BLaER1 treated with 17β-estradiol and CSF1 and Interleukin-3, amounts not matched to agents 10 nM and 100 nM (cell line): ENCODE results near the gene SH3BP5.

Source experiments
- H3K27ac ChIP-seq, 11 experiments: shearing (Covaris generic); formaldehyde crosslinking; 2 replicates each; pipeline ENCODE4 v1.8.1; 2022
- H3K27me3 ChIP-seq, 11 experiments: shearing (Covaris generic); formaldehyde crosslinking; 2 replicates each; pipeline ENCODE4 v1.8.1; 2022
- H3K36me3 ChIP-seq, 11 experiments: shearing (Covaris generic); formaldehyde crosslinking; 2 replicates each; pipeline ENCODE4 v1.8.1; 2022
- H3K4me1 ChIP-seq, 10 experiments: shearing (Covaris generic); formaldehyde crosslinking; 2 replicates each; pipeline ENCODE4 v1.8.1; 2022
- H3K4me2 ChIP-seq, 11 experiments: shearing (Covaris generic); formaldehyde crosslinking; 2 replicates each; pipeline ENCODE4 v1.8.1; 2022
- H3K4me3 ChIP-seq, 10 experiments: shearing (Covaris generic); formaldehyde crosslinking; 2 replicates each; pipeline ENCODE4 v1.8.1; 2022
- H3K9ac ChIP-seq, 11 experiments: shearing (Covaris generic); formaldehyde crosslinking; 2 replicates each; pipeline ENCODE4 v1.8.1; 2022
- H3K9me3 ChIP-seq, 11 experiments: shearing (Covaris generic); formaldehyde crosslinking; replicated peaks in 1 of 11; 2 replicates each; pipeline ENCODE4 v1.8.1; 2022
- H4K20me1 ChIP-seq, 11 experiments: shearing (Covaris generic); formaldehyde crosslinking; 2 replicates each; pipeline ENCODE4 v1.8.1; 2022
- Cebpa-rat ChIP-seq, 11 experiments: shearing (Covaris generic); IDR thresholded peaks; 2 replicates each; pipeline ENCODE4 v1.8.1; 2022

SH3BP5 gene

DNA sequence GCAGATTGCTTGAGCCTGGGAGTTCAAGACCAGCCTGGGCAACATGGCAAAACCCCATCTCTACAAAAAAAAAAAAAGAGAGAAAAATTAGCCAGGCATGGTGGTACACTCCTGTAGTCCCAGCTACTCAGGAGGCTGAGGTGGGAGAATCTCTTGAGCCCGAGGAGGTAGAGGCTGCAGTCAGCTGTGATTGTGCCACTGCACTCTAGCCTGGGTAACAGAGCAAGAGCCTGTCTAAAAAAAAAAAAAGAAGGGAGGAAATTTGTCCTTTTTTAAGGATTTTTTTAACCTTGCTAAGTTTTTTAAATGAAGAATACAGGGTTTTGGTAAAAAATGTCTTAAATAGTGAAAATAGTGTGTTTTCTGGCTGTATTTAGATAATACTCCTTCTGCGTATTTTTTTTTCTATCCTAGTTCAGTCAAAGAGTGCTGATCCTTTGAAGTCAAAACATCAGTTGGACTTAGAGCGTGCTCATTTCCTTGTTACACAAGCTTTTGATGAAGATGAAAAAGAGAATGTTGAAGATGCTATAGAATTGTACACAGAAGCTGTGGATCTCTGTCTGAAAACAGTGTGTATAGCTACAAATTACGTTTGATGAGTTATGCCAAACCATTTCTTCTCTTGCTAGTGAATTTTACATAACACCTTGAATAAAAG is 115.2 kb downstream of the SH3BP5 start:
- Histone ChIP-seq H3K4me2 (no peak overlapping the region), H3K4me3 (no peak overlapping the region), H3K36me3 (peaks cover 85 to 98% (median 94%) of the 10 kb centered on the region in 11 experiments), H3K27me3 (no peaks in the 10 kb centered on the region), H3K9me3 (no peaks in the 10 kb centered on the region), H3K4me1 (peaks cover 7 to 25% (median 13%) of the 10 kb centered on the region in 10 experiments; a peak in 19 of 20 replicates), H4K20me1 (peaks cover 0 to 36% (median 0%) of the 10 kb centered on the region in 11 experiments; a peak in 4 of 22 replicates), H3K9ac (no peak overlapping the region), H3K27ac (no peak overlapping the region)
- TF ChIP-seq Cebpa-rat (IDR thresholded peaks at IDR 0.05), result no peak

DNA sequence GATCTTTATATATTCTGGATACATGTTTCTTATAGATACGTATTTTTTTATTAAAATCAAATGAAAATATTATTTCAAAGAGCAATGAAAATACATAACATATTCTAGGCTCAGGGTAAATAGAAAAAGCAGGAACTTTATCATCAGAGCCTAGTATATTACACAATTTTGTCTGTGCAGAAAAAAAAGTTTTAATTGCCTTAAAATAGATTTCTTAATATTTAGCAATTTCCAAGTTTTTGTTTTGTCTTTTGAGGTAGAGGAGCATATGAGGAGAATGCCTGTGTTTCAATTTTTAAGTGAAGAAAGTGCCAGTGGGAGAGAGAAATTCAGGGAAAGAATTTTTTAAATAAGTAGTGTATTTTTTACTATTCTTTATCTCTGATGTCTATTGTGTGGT is 115.9 kb downstream of the SH3BP5 start:
- peaks cover 7 to 25% (median 13%) of the 10 kb centered on the region in 10 experiments; a peak in 19 of 20 replicates for H3K4me1 ChIP-seq
- H4K20me1 ChIP-seq, result peaks cover 0 to 43% (median 2%) of the 10 kb centered on the region in 11 experiments; a peak in 6 of 22 replicates
- H3K4me2 ChIP-seq, result peak overlapping the region in 1 of 11 experiments; percentile 43; a peak in 1 of 22 replicates
- no peak overlapping the region for H3K9ac ChIP-seq
- H3K4me3 ChIP-seq, result no peak overlapping the region
- no peak for TF ChIP-seq Cebpa-rat (IDR thresholded peaks at IDR 0.05)
- no peaks in the 10 kb centered on the region for H3K9me3 ChIP-seq
- H3K27ac ChIP-seq, result no peak overlapping the region
- H3K36me3 ChIP-seq, result peaks cover 85 to 98% (median 94%) of the 10 kb centered on the region in 11 experiments
- H3K27me3 ChIP-seq, result no peaks in the 10 kb centered on the region

DNA sequence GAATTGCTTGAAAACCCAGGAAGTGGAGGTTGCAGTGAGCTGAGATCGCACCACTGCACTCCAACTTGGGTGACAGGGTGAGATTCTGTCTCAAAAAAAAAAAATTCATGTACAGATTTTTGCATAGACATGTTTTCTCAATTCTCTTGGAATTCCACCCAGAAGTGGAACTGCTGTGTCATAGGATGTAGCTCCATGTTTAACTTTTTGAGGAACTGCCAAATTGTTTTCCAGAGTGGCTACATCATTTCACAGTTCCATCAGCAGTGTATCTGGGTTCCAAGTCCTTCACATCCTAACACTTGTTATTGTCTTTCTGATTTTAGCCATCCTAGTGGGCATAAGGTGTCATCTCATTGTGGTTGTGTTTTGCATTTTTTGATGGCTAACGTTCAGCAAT is 116.4 kb downstream of the SH3BP5 start:
- peaks cover 7 to 25% (median 13%) of the 10 kb centered on the region in 10 experiments; a peak in 19 of 20 replicates for H3K4me1 ChIP-seq
- no peak for TF ChIP-seq Cebpa-rat (IDR thresholded peaks at IDR 0.05)
- H3K27ac ChIP-seq, result no peak overlapping the region
- no peak overlapping the region for H3K9ac ChIP-seq
- peaks cover 85 to 98% (median 93%) of the 10 kb centered on the region in 11 experiments for H3K36me3 ChIP-seq
- no peaks in the 10 kb centered on the region for H3K9me3 ChIP-seq
- no peak overlapping the region for H3K4me3 ChIP-seq
- H4K20me1 ChIP-seq, result peaks cover 0 to 48% (median 5%) of the 10 kb centered on the region in 11 experiments; a peak in 8 of 22 replicates
- H3K4me2 ChIP-seq, result peak overlapping the region in 7 of 11 experiments; percentile 26 to 66 (median 42); a peak in 14 of 22 replicates
- no peaks in the 10 kb centered on the region for H3K27me3 ChIP-seq

DNA sequence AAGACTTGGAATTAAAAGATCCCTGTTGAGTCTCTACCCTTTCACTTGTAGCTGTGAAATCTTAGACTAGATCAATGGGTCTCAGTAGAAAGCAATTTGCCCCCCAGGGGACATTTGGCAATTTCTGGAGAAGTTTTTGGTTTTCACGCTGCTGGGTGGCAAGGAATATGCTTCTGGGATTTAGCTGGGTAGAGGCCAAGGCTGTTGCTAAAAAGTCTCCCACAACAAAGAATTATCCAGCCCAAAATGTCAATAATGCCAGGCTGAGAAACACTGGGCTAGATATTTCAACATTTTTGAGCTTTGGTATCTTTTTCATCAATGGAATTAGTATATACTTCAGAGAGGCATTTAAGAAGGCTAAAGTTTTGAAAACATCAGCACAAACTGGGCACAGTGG is 117.6 kb downstream of the SH3BP5 start:
- peaks cover 0 to 60% (median 11%) of the 10 kb centered on the region in 11 experiments; a peak in 12 of 22 replicates for H4K20me1 ChIP-seq
- H3K4me2 ChIP-seq, result no peak overlapping the region
- no peaks in the 10 kb centered on the region for H3K9me3 ChIP-seq
- peaks cover 7 to 31% (median 13%) of the 10 kb centered on the region in 10 experiments; a peak in 19 of 20 replicates for H3K4me1 ChIP-seq
- H3K9ac ChIP-seq, result no peak overlapping the region
- H3K27ac ChIP-seq, result no peak overlapping the region
- no peak for TF ChIP-seq Cebpa-rat (IDR thresholded peaks at IDR 0.05)
- no peak overlapping the region for H3K4me3 ChIP-seq
- no peaks in the 10 kb centered on the region for H3K27me3 ChIP-seq
- H3K36me3 ChIP-seq, result peaks cover 79 to 98% (median 90%) of the 10 kb centered on the region in 11 experiments

DNA sequence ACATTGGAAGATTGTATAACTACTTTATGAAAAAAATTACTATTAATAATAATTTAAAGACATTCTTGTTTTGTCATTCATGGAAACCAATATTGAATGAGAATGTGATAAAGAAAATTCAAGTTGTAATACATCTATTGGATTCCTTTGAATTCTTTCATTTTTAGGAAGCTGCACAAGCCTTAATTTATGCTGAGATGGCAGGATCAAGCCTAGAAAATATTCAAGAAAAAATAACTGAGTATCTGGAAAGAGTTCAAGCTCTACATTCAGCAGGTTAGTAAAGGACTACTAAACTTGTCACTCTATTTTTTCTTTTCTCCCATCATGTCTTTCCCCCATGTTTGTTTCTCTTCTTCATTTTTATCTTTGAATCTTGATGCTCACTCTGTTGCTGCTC is 120.4 kb downstream of the SH3BP5 start:
- no peak for TF ChIP-seq Cebpa-rat (IDR thresholded peaks at IDR 0.05)
- H3K4me2 ChIP-seq, result no peak overlapping the region

DNA sequence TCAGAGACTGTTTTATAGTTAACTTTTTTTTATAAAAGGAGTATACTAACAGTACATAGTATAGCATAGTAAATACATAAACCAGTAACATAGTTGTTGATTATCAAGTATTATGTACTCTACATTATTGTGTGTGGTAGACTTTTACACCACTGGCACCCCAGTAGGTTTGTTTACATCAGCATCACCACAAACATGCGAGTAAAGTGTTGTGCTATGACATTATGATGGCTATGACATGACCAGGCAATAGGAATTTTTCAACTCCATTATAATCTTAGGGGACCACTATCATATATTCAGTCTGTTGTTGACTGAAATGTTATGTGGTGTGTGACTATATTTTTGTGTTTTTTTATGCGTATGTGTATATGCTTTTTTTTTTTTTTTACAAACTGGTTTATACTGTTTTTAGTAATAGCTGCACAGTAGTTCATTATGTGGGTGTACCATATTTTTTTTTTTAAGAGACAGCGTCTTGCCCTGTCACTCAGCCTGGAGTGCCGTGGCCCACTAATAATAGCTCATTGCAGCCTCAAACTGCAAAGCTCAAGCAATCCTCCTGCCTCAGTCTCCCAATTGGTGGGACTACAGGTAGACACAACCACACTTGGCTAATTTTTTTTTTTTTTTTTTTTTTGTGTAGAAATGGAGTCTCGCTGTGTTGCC is 124.4 kb downstream of the SH3BP5 start:
- Histone ChIP-seq H3K27ac (no peak overlapping the region), H3K4me2 (peak overlapping the region; percentile 81 to 94 (median 91)), H4K20me1 (peaks cover 23 to 60% (median 42%) of the 10 kb centered on the region in 11 experiments; a peak in 20 of 22 replicates), H3K9ac (peak overlapping the region; percentile 83 to 99 (median 94); a peak in 18 of 22 replicates), H3K9me3 (no peaks in the 10 kb centered on the region), H3K36me3 (peaks cover 30 to 44% (median 34%) of the 10 kb centered on the region in 11 experiments), H3K4me3 (peak overlapping the region; percentile 72 to 96 (median 90); a peak in 15 of 20 replicates), H3K27me3 (no peaks in the 10 kb centered on the region), H3K4me1 (peaks cover 17 to 32% (median 22%) of the 10 kb centered on the region in 10 experiments)
- TF ChIP-seq Cebpa-rat (IDR thresholded peaks at IDR 0.05), result no peak

More for the DNA sequence above, 120.4 kb downstream of the SH3BP5 start:
- Histone ChIP-seq H3K27me3 (no peaks in the 10 kb centered on the region), H3K36me3 (peaks cover 65 to 80% (median 70%) of the 10 kb centered on the region in 11 experiments), H3K4me3 (no peak overlapping the region), H3K4me1 (peaks cover 17 to 51% (median 25%) of the 10 kb centered on the region in 10 experiments), H3K9ac (no peak overlapping the region), H3K9me3 (no peaks in the 10 kb centered on the region), H3K27ac (no peak overlapping the region), H4K20me1 (peaks cover 18 to 72% (median 36%) of the 10 kb centered on the region in 11 experiments; a peak in 20 of 22 replicates)

DNA sequence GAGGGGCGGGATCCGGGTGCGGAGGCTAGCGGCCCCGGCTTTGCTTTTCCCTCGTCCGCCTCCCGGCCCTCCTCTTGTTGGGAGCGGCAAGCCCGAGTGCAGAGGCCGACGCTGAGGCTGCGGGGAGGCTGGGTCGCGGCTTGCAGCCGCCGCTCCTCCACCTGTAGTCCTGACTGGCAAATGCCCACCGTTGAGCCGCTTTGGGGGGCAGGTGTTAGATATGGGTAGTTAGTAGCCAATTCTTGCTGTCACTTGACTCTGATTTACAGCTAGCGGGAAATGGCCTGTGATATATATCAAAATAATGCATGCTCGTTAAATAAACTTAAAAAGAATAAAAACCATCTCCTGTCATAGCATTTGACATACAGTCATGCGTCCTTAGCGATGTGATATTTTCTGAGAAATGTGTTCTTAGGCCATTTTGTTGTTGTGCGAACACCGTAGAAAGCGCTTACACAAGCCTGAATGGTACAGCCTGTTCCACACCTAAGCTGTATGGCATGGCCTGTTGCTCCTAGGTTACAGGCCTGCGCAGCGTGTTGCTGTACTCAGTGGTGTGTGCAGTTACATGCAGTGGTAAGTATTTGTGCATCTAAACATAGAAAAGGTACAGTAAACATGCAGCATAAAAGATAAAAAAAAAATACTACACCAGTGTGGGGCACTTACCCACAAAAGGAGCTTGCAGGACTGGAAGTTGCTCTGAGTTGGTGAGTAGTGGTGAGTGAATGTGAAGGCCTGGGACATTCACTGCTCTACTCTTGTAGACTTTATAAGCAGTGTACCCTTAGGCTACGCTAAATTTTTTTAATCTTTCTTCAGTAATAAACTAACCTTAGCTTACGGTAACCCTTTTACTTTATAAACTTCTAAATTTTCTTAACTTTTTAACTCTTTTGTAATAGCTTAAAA is 125.5 kb downstream of the SH3BP5 start:
- H3K27me3 ChIP-seq, result no peaks in the 10 kb centered on the region
- H3K27ac ChIP-seq, result peak overlapping the region; percentile 78 to 97 (median 92)
- no peaks in the 10 kb centered on the region for H3K9me3 ChIP-seq
- H4K20me1 ChIP-seq, result peaks cover 23 to 54% (median 41%) of the 10 kb centered on the region in 11 experiments; a peak in 20 of 22 replicates
- no peak for TF ChIP-seq Cebpa-rat (IDR thresholded peaks at IDR 0.05)
- peak overlapping the region; percentile 83 to 99 (median 94) for H3K9ac ChIP-seq
- H3K4me1 ChIP-seq, result peaks cover 17 to 32% (median 22%) of the 10 kb centered on the region in 10 experiments
- H3K4me2 ChIP-seq, result peak overlapping the region; percentile 81 to 94 (median 91)
- peaks cover 19 to 34% (median 25%) of the 10 kb centered on the region in 11 experiments; a peak in 21 of 22 replicates for H3K36me3 ChIP-seq
- peak overlapping the region; percentile 72 to 96 (median 90) for H3K4me3 ChIP-seq

DNA sequence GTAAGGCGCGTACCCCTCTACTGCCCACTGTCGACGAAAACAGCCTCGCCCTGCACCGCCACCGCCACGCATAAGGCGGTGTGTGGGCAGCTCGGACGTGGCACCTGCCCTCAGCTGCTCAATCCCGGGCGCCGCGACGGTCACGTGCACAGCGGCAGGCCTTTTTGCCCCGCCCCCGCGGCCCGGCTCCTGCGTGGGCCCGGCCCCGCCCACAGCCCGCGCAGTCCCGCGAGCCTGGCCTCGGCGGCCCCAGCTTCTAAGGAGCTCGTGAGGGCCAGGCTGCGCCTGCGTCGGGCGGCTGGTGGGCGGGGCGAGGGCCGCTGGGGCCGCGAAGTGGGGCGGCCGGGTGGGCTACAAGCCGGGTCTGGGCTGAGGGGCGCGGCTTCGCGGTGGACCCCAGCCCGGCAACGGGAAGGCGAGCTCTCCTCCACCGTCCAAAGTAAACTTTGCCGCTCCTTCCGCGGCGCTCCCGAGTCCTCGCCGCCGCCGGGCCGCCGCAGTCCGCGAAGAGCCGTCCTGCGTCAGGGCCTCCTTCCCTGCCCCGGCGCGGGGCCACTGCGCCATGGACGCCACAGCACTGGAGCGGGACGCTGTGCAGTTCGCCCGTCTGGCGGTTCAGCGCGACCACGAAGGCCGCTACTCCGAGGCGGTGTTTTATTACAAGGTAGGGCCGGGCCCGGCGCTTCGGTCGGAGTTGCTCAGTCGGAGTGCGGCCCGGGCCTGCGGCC is 126.3 kb downstream of the SH3BP5 start, which contains the start of gene CAPN7:
CAPN7 (plus strand) TSS at position 313 of the 728 bp plus-strand sequence; CDS start at position 563, 250 bp downstream.
- Histone ChIP-seq H3K4me3 (peak within 1 kb of the TSS; percentile 72 to 96 (median 90)), H3K9ac (peak within 1 kb of the TSS; percentile 83 to 99 (median 94)), H3K9me3 (no peaks in the 10 kb centered on the region), H3K4me2 (peak within 1 kb of the TSS; percentile 81 to 94 (median 91)), H3K36me3 (peaks cover 12 to 27% (median 17%) of the 10 kb centered on the region in 11 experiments; a peak in 21 of 22 replicates), H3K4me1 (peaks cover 17 to 32% (median 22%) of the 10 kb centered on the region in 10 experiments), H4K20me1 (peaks cover 23 to 49% (median 41%) of the 10 kb centered on the region in 11 experiments; a peak in 20 of 22 replicates), H3K27me3 (no peaks in the 10 kb centered on the region), H3K27ac (peak within 1 kb of the TSS; percentile 78 to 97 (median 92))
- no peak for TF ChIP-seq Cebpa-rat (IDR thresholded peaks at IDR 0.05)
